GM10266 (cell line): ENCODE measurements around the gene ZC2HC1B.

ENCODE experiments used
- DNase-seq: peaks from one replicate; pipeline ENCODE4 v3.0.0; 2012; ENCODE audit errors: extremely low spot score
- CTCF ChIP-seq: IDR thresholded peaks from 2 replicates; pipeline ENCODE4 v1.5.1; 2012; ENCODE audit warnings: mild to moderate bottlenecking, low read depth; ENCODE audit not compliant: control insufficient read depth, insufficient read depth; ENCODE audit errors: missing control alignments

ZC2HC1B gene

GRCh38 chr6:143964674-143965081 is 100.4 kb downstream of the ZC2HC1B start:
- no peak for DNase-seq

GRCh38 chr6:143965503-143966171 is 101.4 kb downstream of the ZC2HC1B start:
- no peak for DNase-seq
- TF ChIP-seq CTCF: no peak

More at GRCh38 chr6:143964674-143965081, 100.4 kb downstream of the ZC2HC1B start:
- no peak for TF ChIP-seq CTCF

GRCh38 chr6:143966312-143966711 is 102.0 kb downstream of the ZC2HC1B start:
- DNase-seq: no peak
- TF ChIP-seq CTCF: no peak

GRCh38 chr6:143967706-143968376 is 103.6 kb downstream of the ZC2HC1B start:
- no peak for TF ChIP-seq CTCF
- DNase-seq: no peak

GRCh38 chr6:143969077-143969476 is 104.8 kb downstream of the ZC2HC1B start:
- no peak for DNase-seq
- TF ChIP-seq CTCF: no peak

- DNase-seq: no peak
- no peak for TF ChIP-seq CTCF
These were observed 106.4 kb downstream of the ZC2HC1B start for GRCh38 chr6:143970456-143971218.
